ENCODE measurements around the gene NAV2.

DNA sequence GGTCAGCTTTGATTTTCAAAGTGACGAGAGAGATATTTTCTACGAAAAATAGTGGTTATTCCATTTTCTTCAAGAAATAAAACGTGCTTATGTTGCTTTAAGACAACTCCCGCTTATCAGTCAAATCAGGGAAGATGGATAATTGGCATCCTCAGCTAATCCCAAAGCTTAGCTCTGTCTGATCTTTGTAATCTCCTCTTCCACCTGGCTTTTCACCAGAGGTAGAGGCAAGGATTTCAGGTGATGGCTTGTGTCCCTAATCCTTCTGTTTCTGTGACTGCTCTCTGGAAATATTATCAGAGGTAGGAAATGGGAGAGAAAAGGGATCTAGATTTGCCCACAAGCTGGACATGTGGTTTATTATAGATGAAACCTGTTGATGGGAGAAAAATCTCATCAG, 368.7 kb downstream of the NAV2 start:
- TF ChIP-seq, protein P1, sequence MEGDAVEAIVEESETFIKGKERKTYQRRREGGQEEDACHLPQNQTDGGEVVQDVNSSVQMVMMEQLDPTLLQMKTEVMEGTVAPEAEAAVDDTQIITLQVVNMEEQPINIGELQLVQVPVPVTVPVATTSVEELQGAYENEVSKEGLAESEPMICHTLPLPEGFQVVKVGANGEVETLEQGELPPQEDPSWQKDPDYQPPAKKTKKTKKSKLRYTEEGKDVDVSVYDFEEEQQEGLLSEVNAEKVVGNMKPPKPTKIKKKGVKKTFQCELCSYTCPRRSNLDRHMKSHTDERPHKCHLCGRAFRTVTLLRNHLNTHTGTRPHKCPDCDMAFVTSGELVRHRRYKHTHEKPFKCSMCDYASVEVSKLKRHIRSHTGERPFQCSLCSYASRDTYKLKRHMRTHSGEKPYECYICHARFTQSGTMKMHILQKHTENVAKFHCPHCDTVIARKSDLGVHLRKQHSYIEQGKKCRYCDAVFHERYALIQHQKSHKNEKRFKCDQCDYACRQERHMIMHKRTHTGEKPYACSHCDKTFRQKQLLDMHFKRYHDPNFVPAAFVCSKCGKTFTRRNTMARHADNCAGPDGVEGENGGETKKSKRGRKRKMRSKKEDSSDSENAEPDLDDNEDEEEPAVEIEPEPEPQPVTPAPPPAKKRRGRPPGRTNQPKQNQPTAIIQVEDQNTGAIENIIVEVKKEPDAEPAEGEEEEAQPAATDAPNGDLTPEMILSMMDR (IDR thresholded peaks at IDR 0.05), result no peak
- TF ChIP-seq EP300 (IDR thresholded peaks at IDR 0.05), result no peak
